Measurements from ENCODE around the gene DNAAF1.
"Not testable (repeated sequence)": the region's sequence is repeated elsewhere in the genome, so short reads cannot be mapped to it uniquely, and the experiment has no call there.

Gene DNAAF1

DNA sequence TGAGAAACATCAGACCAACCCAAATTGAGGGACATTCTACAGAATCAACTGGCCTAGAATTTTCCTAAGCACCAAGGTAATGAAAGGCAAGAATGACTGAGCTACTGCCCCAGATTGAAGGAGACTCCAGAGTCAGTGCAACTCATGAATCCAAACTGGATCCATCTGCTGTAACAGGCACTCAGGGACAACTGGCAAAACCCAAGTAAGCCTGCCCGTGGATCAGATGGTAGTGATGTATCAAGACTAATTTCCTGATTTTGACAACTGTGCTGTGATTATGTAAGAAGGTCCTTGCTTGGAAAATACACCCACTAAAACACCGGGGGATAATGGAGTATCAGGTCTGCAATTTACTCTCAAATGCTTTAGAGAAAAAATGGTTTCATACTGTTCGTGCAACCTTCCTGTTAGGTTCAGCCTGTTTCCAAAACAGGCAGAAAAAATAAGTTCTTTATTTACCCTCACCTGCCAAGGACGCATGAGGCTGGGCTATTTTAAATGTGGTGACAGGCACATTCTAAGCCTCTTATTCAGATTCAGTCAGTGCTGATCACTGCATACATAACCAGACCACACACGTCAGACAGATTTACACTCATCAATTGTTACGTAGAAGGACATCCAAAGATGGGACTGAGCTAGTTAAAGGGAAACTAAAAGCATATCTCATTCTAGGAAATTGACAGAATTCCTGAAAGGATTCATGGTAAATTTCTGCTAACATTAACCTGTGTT, 35.3 kb upstream of the DNAAF1 start:
- Histone ChIP-seq H3K36me3 (ENCODE audit: control insufficient read depth, insufficient read depth, low read length) (peaks cover 8% of the 10 kb centered on the region), H3K27me3 (replicated peaks; ENCODE audit: control insufficient read depth, insufficient read depth, low read length, poor library complexity, severe bottlenecking) (no peaks in the 10 kb centered on the region), H3K9me3 (ENCODE audit: control insufficient read depth, low read length) (no peaks in the 10 kb centered on the region), H3K27ac (ENCODE audit: insufficient read depth, low read length, poor library complexity, severe bottlenecking) (no peak overlapping the region), H3K4me3 (ENCODE audit: insufficient read depth, low read depth, low read length, poor library complexity, severe bottlenecking) (no peak overlapping the region), H3K4me1 (ENCODE audit: control insufficient read depth, insufficient read depth, low read length, poor library complexity, severe bottlenecking) (peaks cover 4% of the 10 kb centered on the region)
- no peak for DNase-seq

DNA sequence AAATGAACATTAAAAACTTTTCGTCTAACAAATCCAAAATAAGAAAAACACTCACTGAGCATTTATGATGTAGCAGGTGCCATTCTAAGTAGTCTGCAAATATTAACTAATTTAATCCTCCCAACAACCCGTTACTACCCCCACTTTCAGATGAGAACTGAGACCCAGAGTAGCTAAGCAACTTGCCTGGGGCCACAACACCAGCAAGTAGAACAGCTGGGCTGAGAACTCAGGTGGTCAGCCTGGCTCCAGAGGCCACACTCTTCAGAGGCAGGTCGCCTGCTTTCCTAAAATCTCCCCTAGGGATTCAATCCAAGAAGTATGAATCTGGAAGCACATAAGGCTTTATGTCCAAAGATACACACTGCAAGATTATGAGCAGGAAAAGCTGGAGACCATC, 34.6 kb upstream of the DNAAF1 start:
- H3K36me3 ChIP-seq (ENCODE audit: control insufficient read depth, insufficient read depth, low read length): peaks cover 8% of the 10 kb centered on the region
- no peaks in the 10 kb centered on the region for H3K27me3 ChIP-seq (replicated peaks; ENCODE audit: control insufficient read depth, insufficient read depth, low read length, poor library complexity, severe bottlenecking)
- no peak overlapping the region for H3K27ac ChIP-seq (ENCODE audit: insufficient read depth, low read length, poor library complexity, severe bottlenecking)
- no peak overlapping the region for H3K4me3 ChIP-seq (ENCODE audit: insufficient read depth, low read depth, low read length, poor library complexity, severe bottlenecking)
- H3K4me1 ChIP-seq (ENCODE audit: control insufficient read depth, insufficient read depth, low read length, poor library complexity, severe bottlenecking): peaks cover 4% of the 10 kb centered on the region
- no peak for DNase-seq
- no peaks in the 10 kb centered on the region for H3K9me3 ChIP-seq (ENCODE audit: control insufficient read depth, low read length)

DNA sequence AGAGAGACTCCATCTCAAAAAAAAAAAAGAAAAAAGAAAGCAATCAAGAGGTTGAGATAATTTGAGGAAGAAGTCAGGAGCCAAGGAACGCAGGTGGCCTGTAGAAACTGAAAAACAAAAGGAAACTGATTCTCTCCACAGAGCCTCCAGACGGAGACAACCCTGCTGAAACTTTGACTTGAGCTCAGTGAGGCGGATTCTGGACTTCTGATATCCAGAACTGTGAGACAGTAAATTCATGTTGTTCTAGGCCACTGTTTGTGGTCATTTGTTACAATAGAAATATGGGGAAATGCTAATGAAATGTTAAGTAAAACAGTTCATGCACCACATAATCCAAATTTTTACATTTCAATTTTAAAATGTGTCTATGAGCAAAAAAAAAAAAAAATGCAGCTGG, 33.6 kb upstream of the DNAAF1 start:
- peaks cover 4% of the 10 kb centered on the region for H3K4me1 ChIP-seq (ENCODE audit: control insufficient read depth, insufficient read depth, low read length, poor library complexity, severe bottlenecking)
- no peak overlapping the region for H3K27ac ChIP-seq (ENCODE audit: insufficient read depth, low read length, poor library complexity, severe bottlenecking)
- no peaks in the 10 kb centered on the region for H3K27me3 ChIP-seq (replicated peaks; ENCODE audit: control insufficient read depth, insufficient read depth, low read length, poor library complexity, severe bottlenecking)
- no peaks in the 10 kb centered on the region for H3K9me3 ChIP-seq (ENCODE audit: control insufficient read depth, low read length)
- H3K36me3 ChIP-seq (ENCODE audit: control insufficient read depth, insufficient read depth, low read length): peaks cover 8% of the 10 kb centered on the region
- H3K4me3 ChIP-seq (ENCODE audit: insufficient read depth, low read depth, low read length, poor library complexity, severe bottlenecking): no peak overlapping the region
- no peak for DNase-seq

DNA sequence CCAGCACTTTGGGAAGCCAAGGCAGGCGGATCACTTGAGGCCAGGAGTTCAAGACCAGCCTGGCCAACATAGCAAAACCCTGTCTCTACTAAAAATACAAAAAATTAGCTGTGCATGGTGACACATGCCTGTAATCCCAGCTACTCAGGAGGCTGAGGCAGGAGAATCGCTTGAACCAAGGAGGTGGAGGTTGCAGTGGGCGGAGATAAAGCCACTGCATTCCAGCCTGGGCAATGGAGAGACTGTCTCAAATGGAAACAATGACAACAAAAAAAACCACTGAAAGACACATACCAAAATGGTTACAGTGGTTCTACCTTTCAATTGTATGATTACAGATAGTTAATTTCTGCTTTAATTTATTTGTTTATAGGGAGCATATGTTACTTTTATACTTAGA, 33.2 kb upstream of the DNAAF1 start:
- DNase-seq; H3K27ac ChIP-seq (ENCODE audit: insufficient read depth, low read length, poor library complexity, severe bottlenecking); H3K36me3 ChIP-seq (ENCODE audit: control insufficient read depth, insufficient read depth, low read length); H3K27me3 ChIP-seq (replicated peaks; ENCODE audit: control insufficient read depth, insufficient read depth, low read length, poor library complexity, severe bottlenecking); H3K4me3 ChIP-seq (ENCODE audit: insufficient read depth, low read depth, low read length, poor library complexity, severe bottlenecking); H3K9me3 ChIP-seq (ENCODE audit: control insufficient read depth, low read length); H3K4me1 ChIP-seq (ENCODE audit: control insufficient read depth, insufficient read depth, low read length, poor library complexity, severe bottlenecking): not testable (repeated sequence)

DNA sequence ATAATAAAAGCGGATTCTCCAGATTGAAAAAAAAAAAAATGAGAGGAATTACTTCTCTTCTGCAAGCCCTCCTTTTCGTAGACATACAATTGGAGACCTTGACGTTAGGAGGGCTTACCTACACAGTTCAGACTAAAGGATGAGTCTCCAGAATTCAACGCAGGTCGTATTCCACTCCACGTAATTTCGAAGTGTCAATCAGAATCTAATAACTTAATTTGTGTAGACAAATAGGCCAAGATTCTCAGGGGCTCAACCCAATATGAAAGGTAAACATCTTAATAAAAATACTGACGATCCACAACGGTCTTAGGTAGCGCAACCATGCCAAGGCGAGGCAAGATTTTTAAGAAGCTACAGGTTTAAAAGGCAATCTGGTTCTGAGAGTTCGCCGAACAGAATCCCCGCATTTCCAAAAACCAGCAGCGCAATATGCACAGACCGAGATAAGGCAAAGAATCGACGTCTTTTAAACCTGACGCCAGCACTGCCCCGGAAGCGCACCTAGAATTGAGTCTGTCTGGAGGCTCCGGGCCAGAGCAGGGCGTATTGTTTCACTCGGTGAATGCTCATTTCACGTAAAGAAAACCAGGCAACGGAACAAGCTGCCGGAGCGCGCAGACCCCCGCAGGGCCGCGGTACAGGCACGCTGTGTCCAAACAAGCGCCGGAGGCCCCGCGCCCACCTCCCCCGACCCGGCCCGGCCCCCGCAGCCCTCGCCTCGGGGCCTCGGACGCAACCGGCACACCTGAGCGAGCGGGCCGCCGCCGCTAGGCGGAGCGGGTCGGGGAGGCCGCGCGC, 29.0 kb upstream of the DNAAF1 start:
- Histone ChIP-seq H3K27me3 (replicated peaks; ENCODE audit: control insufficient read depth, insufficient read depth, low read length, poor library complexity, severe bottlenecking) (no peaks in the 10 kb centered on the region), H3K27ac (ENCODE audit: insufficient read depth, low read length, poor library complexity, severe bottlenecking) (peak overlapping the region; percentile 91), H3K36me3 (ENCODE audit: control insufficient read depth, insufficient read depth, low read length) (no peaks in the 10 kb centered on the region), H3K4me1 (ENCODE audit: control insufficient read depth, insufficient read depth, low read length, poor library complexity, severe bottlenecking) (peaks cover 4% of the 10 kb centered on the region), H3K9me3 (ENCODE audit: control insufficient read depth, low read length) (no peaks in the 10 kb centered on the region), H3K4me3 (ENCODE audit: insufficient read depth, low read depth, low read length, poor library complexity, severe bottlenecking) (peak overlapping the region; percentile 79)
- peak; percentile 39 to 55 (median 54) for DNase-seq

- H3K4me3 ChIP-seq (ENCODE audit: insufficient read depth, low read depth, low read length, poor library complexity, severe bottlenecking): peak within 1 kb of the TSS; percentile 79
- H3K9me3 ChIP-seq (ENCODE audit: control insufficient read depth, low read length): no peaks in the 10 kb centered on the region
- H3K27ac ChIP-seq (ENCODE audit: insufficient read depth, low read length, poor library complexity, severe bottlenecking): peak within 1 kb of the TSS; percentile 91
- H3K4me1 ChIP-seq (ENCODE audit: control insufficient read depth, insufficient read depth, low read length, poor library complexity, severe bottlenecking): peaks cover 4% of the 10 kb centered on the region
- H3K36me3 ChIP-seq (ENCODE audit: control insufficient read depth, insufficient read depth, low read length): no peaks in the 10 kb centered on the region
- DNase-seq: peak; percentile 95 to 97 (median 96)
- H3K27me3 ChIP-seq (replicated peaks; ENCODE audit: control insufficient read depth, insufficient read depth, low read length, poor library complexity, severe bottlenecking): no peaks in the 10 kb centered on the region
Observed at GRCh38 chr16:84116720-84117493, 28.2 kb upstream of the DNAAF1 start, which contains the start of gene MBTPS1. Gene MBTPS1 (minus strand): TSS chr16:84116942. CDS start chr16:84101783, 15,159 bp downstream.

DNA sequence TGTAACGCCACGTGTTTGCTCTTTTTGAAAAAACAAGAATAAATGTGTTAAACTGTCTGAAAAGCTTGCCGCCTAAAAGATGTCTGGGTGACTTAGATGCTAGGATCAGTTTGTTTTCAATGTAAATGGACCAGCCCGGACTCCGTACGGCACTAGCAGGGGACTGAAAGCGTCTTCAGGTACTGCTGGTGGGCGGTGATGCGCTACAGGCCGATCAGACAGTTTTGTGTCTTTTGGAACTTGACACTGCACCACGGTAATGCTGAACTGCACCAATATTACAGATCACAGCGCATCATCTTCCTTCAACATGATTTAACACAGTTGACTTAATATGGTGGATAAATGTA, 27.6 kb upstream of the DNAAF1 start:
- Histone ChIP-seq H3K4me3 (ENCODE audit: insufficient read depth, low read depth, low read length, poor library complexity, severe bottlenecking) (peak overlapping the region; percentile 79), H3K9me3 (ENCODE audit: control insufficient read depth, low read length) (no peaks in the 10 kb centered on the region), H3K4me1 (ENCODE audit: control insufficient read depth, insufficient read depth, low read length, poor library complexity, severe bottlenecking) (peaks cover 4% of the 10 kb centered on the region), H3K27me3 (replicated peaks; ENCODE audit: control insufficient read depth, insufficient read depth, low read length, poor library complexity, severe bottlenecking) (no peaks in the 10 kb centered on the region), H3K36me3 (ENCODE audit: control insufficient read depth, insufficient read depth, low read length) (no peaks in the 10 kb centered on the region), H3K27ac (ENCODE audit: insufficient read depth, low read length, poor library complexity, severe bottlenecking) (peak overlapping the region; percentile 91)
- DNase-seq: no peak

- H3K9me3 ChIP-seq (ENCODE audit: control insufficient read depth, low read length); H3K27ac ChIP-seq (ENCODE audit: insufficient read depth, low read length, poor library complexity, severe bottlenecking): not testable (repeated sequence)
Observed at GRCh38 chr16:84118315-84118714, 26.8 kb upstream of the DNAAF1 start.

DNA sequence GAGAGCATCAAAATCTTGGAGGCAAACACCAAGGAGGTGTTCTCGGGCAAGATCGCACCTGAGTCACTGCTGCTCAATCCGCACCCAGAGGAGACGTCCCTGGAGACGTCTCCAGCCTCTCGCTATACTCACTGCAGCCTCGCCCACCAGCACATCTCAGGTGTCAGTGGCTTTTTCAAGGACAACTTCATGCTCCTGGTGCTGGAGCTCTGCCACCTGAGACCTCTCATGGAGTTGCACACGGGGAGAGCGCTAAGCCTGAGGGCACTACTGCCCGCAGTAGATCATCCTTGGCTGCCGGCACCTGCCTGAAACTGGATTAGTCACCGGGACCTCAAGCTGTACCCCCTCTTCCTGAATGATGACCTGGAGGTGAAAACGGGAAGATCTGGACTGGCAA, 25.7 kb upstream of the DNAAF1 start:
- Histone ChIP-seq H3K9me3 (ENCODE audit: control insufficient read depth, low read length) (no peaks in the 10 kb centered on the region), H3K27me3 (replicated peaks; ENCODE audit: control insufficient read depth, insufficient read depth, low read length, poor library complexity, severe bottlenecking) (no peaks in the 10 kb centered on the region), H3K4me3 (ENCODE audit: insufficient read depth, low read depth, low read length, poor library complexity, severe bottlenecking) (no peak overlapping the region), H3K27ac (ENCODE audit: insufficient read depth, low read length, poor library complexity, severe bottlenecking) (no peak overlapping the region), H3K4me1 (ENCODE audit: control insufficient read depth, insufficient read depth, low read length, poor library complexity, severe bottlenecking) (no peaks in the 10 kb centered on the region), H3K36me3 (ENCODE audit: control insufficient read depth, insufficient read depth, low read length) (no peaks in the 10 kb centered on the region)
- DNase-seq: no peak

More at GRCh38 chr16:84118315-84118714, 26.8 kb upstream of the DNAAF1 start:
- H3K27me3 ChIP-seq (replicated peaks; ENCODE audit: control insufficient read depth, insufficient read depth, low read length, poor library complexity, severe bottlenecking); H3K4me3 ChIP-seq (ENCODE audit: insufficient read depth, low read depth, low read length, poor library complexity, severe bottlenecking); H3K36me3 ChIP-seq (ENCODE audit: control insufficient read depth, insufficient read depth, low read length); H3K4me1 ChIP-seq (ENCODE audit: control insufficient read depth, insufficient read depth, low read length, poor library complexity, severe bottlenecking); DNase-seq: not testable (repeated sequence)
